NB4 (cell line): ENCODE measurements around the gene P2RX3.

ENCODE experiments used
- CTCF ChIP-seq: IDR thresholded peaks from one replicate; pipeline ENCODE4 v1.5.1; 2012; ENCODE audit warnings: low read depth, low read length
- MAX ChIP-seq: IDR thresholded peaks from 2 replicates; pipeline ENCODE4 v1.6.1; 2011; ENCODE audit warnings: low read depth, low read length
- POLR2A ChIP-seq: IDR thresholded peaks from 2 replicates; pipeline ENCODE4 v1.6.1; 2011; ENCODE audit warnings: mild to moderate bottlenecking; ENCODE audit not compliant: insufficient read length; ENCODE audit errors: extremely low read depth

GRCh38 chr11:57306161-57306876 is 31.8 kb upstream of the P2RX3 start:
- TF ChIP-seq MAX (no peak), CTCF (no peak), POLR2A (no peak)
